IMR-90 (cell line): ENCODE data around the gene CDC73. TPM values are rescaled to one million over a fixed set of nuclear protein-coding genes. Genes with fewer than 3 reads are reported as not detected.

Experiments
- ATAC-seq: fragments of 200-7000 bp; cut with Tn5 transposase; 2 replicates; pipeline ENCODE4 v1.9.1; 2020; ENCODE audit warnings: low read depth, mild to moderate bottlenecking, moderate library complexity
- BruUV-seq: library from RNA; stranded (reverse); fragments of 400-500 nt; replicated peaks from 2 replicates; lab custom pipeline; 2021; lab: Mats Ljungman, UMichigan
- CTCF ChIA-PET: fragments of 300-600 bp; formaldehyde crosslinking; extraction: SDS; loops from one replicate; lab custom pipeline; 2021; ENCODE audit warnings: antibody characterized with exemption; lab: Yijun Ruan, JAX
- POLR2A ChIA-PET: fragments of 300-600 bp; sonication (Branson Sonifier 250); formaldehyde crosslinking; loops from one replicate; lab custom pipeline; 2022; ENCODE audit warnings: antibody characterized with exemption; ENCODE audit not compliant: unreplicated experiment; lab: Charles Lee
- DNase-seq: peaks from one replicate; pipeline ENCODE4 v3.0.0; 2013
- H2AFZ ChIP-seq: replicated peaks from 2 replicates; pipeline ENCODE3; 2013; ENCODE audit warnings: low read length, mild to moderate bottlenecking; ENCODE audit not compliant: poor library complexity
- H2AK5ac ChIP-seq: 2 replicates; pipeline ENCODE4 v1.6.1; 2013; ENCODE audit warnings: low read depth, low read length, inconsistent platforms
- H2AK9ac ChIP-seq: replicated peaks from 2 replicates; pipeline ENCODE3; 2013; ENCODE audit warnings: mild to moderate bottlenecking, low read depth, low read length, moderate library complexity; ENCODE audit not compliant: poor library complexity
- H2BK120ac ChIP-seq: 2 replicates; pipeline ENCODE4 v1.6.1; 2013; ENCODE audit warnings: low read depth, low read length, inconsistent platforms
- H2BK15ac ChIP-seq: 3 replicates; pipeline ENCODE4 v1.6.1; 2013; ENCODE audit warnings: low read depth, low read length, inconsistent platforms
- H2BK20ac ChIP-seq: 2 replicates; pipeline ENCODE4 v1.6.1; 2013; ENCODE audit warnings: low read depth, mild to moderate bottlenecking, inconsistent platforms, low read length, moderate library complexity
- H2BK5ac ChIP-seq: 2 replicates; pipeline ENCODE4 v1.6.1; 2013; ENCODE audit warnings: mild to moderate bottlenecking, low read depth, low read length, inconsistent platforms; ENCODE audit not compliant: poor library complexity, severe bottlenecking
- H3K14ac ChIP-seq: replicated peaks from 2 replicates; pipeline ENCODE4 v1.6.1; 2013; ENCODE audit warnings: low read depth, low read length, inconsistent platforms
- H3K18ac ChIP-seq: 2 replicates; pipeline ENCODE4 v1.6.1; 2013; ENCODE audit warnings: low read depth, low read length, control low read depth
- H3K23ac ChIP-seq: 2 replicates; pipeline ENCODE4 v1.6.1; 2013; ENCODE audit warnings: low read depth, low read length, inconsistent platforms
- H3K27ac ChIP-seq: 2 replicates; pipeline ENCODE4 v1.5.1; 2013; ENCODE audit warnings: mild to moderate bottlenecking, control low read depth, low read length; ENCODE audit not compliant: insufficient read depth
- H3K27me3 ChIP-seq: 2 replicates; pipeline ENCODE4 v1.6.1; 2013; ENCODE audit warnings: low read length; ENCODE audit not compliant: control insufficient read depth, insufficient read depth
- H3K36me3 ChIP-seq: 2 replicates; pipeline ENCODE4 v1.6.1; 2013; ENCODE audit warnings: low read length, mixed read lengths; ENCODE audit not compliant: control insufficient read depth, insufficient read depth
- H3K4ac ChIP-seq: 2 replicates; pipeline ENCODE4 v1.6.1; 2013; ENCODE audit warnings: low read depth, low read length, inconsistent platforms
- H3K4me1 ChIP-seq: 2 replicates; pipeline ENCODE4 v1.6.1; 2013; ENCODE audit warnings: low read length, mixed read lengths; ENCODE audit not compliant: control insufficient read depth, insufficient read depth
- H3K4me2 ChIP-seq: 2 replicates; pipeline ENCODE4 v1.6.1; 2013; ENCODE audit warnings: low read depth, mild to moderate bottlenecking, control low read depth, low read length, moderate library complexity
- H3K4me3 ChIP-seq: 2 replicates; pipeline ENCODE4 v1.5.1; 2013; ENCODE audit warnings: low read depth, mild to moderate bottlenecking, control low read depth, low read length, moderate library complexity; ENCODE audit not compliant: insufficient read depth
- H3K56ac ChIP-seq: 2 replicates; pipeline ENCODE4 v1.6.1; 2013; ENCODE audit warnings: low read length, inconsistent platforms; ENCODE audit not compliant: insufficient read depth; ENCODE audit errors: extremely low read depth
- H3K79me1 ChIP-seq, 2 experiments: 2 replicates each; pipeline ENCODE4 v1.6.1; 2013; ENCODE audit warnings: low read length in 2 of 2, inconsistent platforms in 1 of 2, low read depth in 1 of 2
- H3K9ac ChIP-seq: 2 replicates; pipeline ENCODE4 v1.6.1; 2013; ENCODE audit warnings: low read depth, low read length, control low read depth
- H3K9me1 ChIP-seq: 2 replicates; pipeline ENCODE4 v1.6.1; 2013; ENCODE audit warnings: low read length, inconsistent platforms; ENCODE audit not compliant: insufficient read depth
- H3K9me3 ChIP-seq: 2 replicates; pipeline ENCODE4 v1.6.1; 2013; ENCODE audit warnings: low read length; ENCODE audit not compliant: control insufficient read depth, insufficient read depth
- H4K20me1 ChIP-seq: 2 replicates; pipeline ENCODE4 v1.6.1; 2013; ENCODE audit warnings: low read length, inconsistent platforms; ENCODE audit not compliant: insufficient read depth
- H4K5ac ChIP-seq: 2 replicates; pipeline ENCODE4 v1.6.1; 2013; ENCODE audit warnings: mild to moderate bottlenecking, low read depth, low read length, control low read depth
- H4K8ac ChIP-seq, 2 experiments: 2 replicates each; pipeline ENCODE4 v1.6.1; 2013; ENCODE audit warnings: low read depth in 2 of 2, low read length in 2 of 2, control low read depth in 1 of 2, inconsistent platforms in 1 of 2
- H4K91ac ChIP-seq: 2 replicates; pipeline ENCODE4 v1.6.1; 2013; ENCODE audit warnings: low read depth, low read length, inconsistent platforms; ENCODE audit not compliant: insufficient read depth
- BHLHE40 ChIP-seq: fragments of 150-350 bp; IDR thresholded peaks from 2 replicates; pipeline ENCODE4 v1.6.1; 2016; ENCODE audit warnings: mild to moderate bottlenecking, low read depth, low read length
- CEBPB ChIP-seq: IDR thresholded peaks from 2 replicates; pipeline ENCODE4 v1.6.1; 2012; ENCODE audit warnings: low read depth, low read length, improper control_type of control experiment
- CHD1 ChIP-seq: IDR thresholded peaks from 2 replicates; pipeline ENCODE4 v1.6.1; 2012; ENCODE audit warnings: low read depth, low read length, improper control_type of control experiment
- FOS ChIP-seq: fragments of 150-350 bp; IDR thresholded peaks from 2 replicates; pipeline ENCODE4 v1.6.1; 2016; ENCODE audit warnings: low read depth, low read length
- MAFK ChIP-seq: IDR thresholded peaks from 2 replicates; pipeline ENCODE4 v1.6.1; 2012; ENCODE audit warnings: low read depth, low read length, improper control_type of control experiment
- MAZ ChIP-seq: IDR thresholded peaks from 2 replicates; pipeline ENCODE4 v1.6.1; 2012; ENCODE audit warnings: low read depth, mild to moderate bottlenecking, low read length, improper control_type of control experiment, moderate library complexity, borderline replicate concordance
- MXI1 ChIP-seq: IDR thresholded peaks from 2 replicates; pipeline ENCODE4 v1.6.1; 2012; ENCODE audit warnings: low read depth, mild to moderate bottlenecking, low read length, moderate library complexity, borderline replicate concordance
- NFE2L2 ChIP-seq: fragments of 150-350 bp; IDR thresholded peaks from 2 replicates; pipeline ENCODE4 v1.6.1; 2016; ENCODE audit warnings: low read depth, mild to moderate bottlenecking, low read length
- POLR2A ChIP-seq: IDR thresholded peaks from 2 replicates; pipeline ENCODE4 v1.6.1; 2012; ENCODE audit warnings: mild to moderate bottlenecking, low read depth, low read length
- RAD21 ChIP-seq: IDR thresholded peaks from 2 replicates; pipeline ENCODE4 v1.6.1; 2012; ENCODE audit warnings: low read length, improper control_type of control experiment
- RCOR1 ChIP-seq: IDR thresholded peaks from 2 replicates; pipeline ENCODE4 v1.6.1; 2012; ENCODE audit warnings: mild to moderate bottlenecking, low read length, improper control_type of control experiment; ENCODE audit not compliant: insufficient replicate concordance
- RFX5 ChIP-seq: IDR thresholded peaks from 2 replicates; pipeline ENCODE4 v1.8.0; 2012; ENCODE audit warnings: low read depth, mild to moderate bottlenecking, low read length, moderate library complexity
- SMC3 ChIP-seq: fragments of 150-350 bp; IDR thresholded peaks from 2 replicates; pipeline ENCODE4 v1.6.1; 2016; ENCODE audit warnings: low read depth, mild to moderate bottlenecking, antibody characterized with exemption, low read length, moderate library complexity
- whole genome bisulfite sequencing, 2 experiments: methylation state at CpG; one replicate each; pipeline versions ENCODE4 v1.1.5 to v1.1.7; 2013; ENCODE audit warnings: missing lambda C conversion rate in 2 of 2; ENCODE audit not compliant: insufficient read length in 1 of 2; ENCODE audit errors: extremely low coverage in 2 of 2; 5-methylcytosine and 5-hydroxymethylcytosine counted together
- dilution Hi-C: fragments of 300-500 bp; cut with HindIII; formaldehyde crosslinking; loops from one replicate; pipeline ENCODE4 v1.14.3; 2018; ENCODE audit warnings: low sequenced_read_pairs; ENCODE audit not compliant: unreplicated experiment
- in situ Hi-C: fragments of 300-500 bp; cut with MboI; formaldehyde crosslinking; loops from 3 replicates; pipeline ENCODE4 v1.14.3; 2019; ENCODE audit warnings: low sequenced_read_pairs, inconsistent platforms, mixed read lengths
- intact Hi-C: fragments of 100-400 bp; cut with micrococcal nuclease; formaldehyde crosslinking; loops from 2 replicates; pipeline ENCODE4 v1.10.0; 2022
- polyA plus RNA-seq, 3 experiments: library from polyadenylated mRNA; depleted of rRNA; stranded (reverse); fragments of >200 nt; gene quantifications; 2 replicates each; pipeline ENCODE4 v1.2.3, GENCODE V29; 2012; ENCODE audit warnings: low replicate concordance in 1 of 3
- total RNA-seq: library from RNA; depleted of rRNA; stranded (reverse); fragments of >200 nt; gene quantifications from 2 replicates; pipeline ENCODE4 v1.2.3, GENCODE V29; 2012
- TF ChIP-seq, protein P1 (sequence below): fragments of 150-350 bp; IDR thresholded peaks from 2 replicates; pipeline ENCODE4 v1.6.1; 2016; ENCODE audit warnings: low read depth, mild to moderate bottlenecking, low read length, moderate library complexity, borderline replicate concordance
- TF ChIP-seq, protein P2 (sequence below): fragments of 150-350 bp; IDR thresholded peaks from 2 replicates; pipeline ENCODE4 v1.6.1; 2017; ENCODE audit warnings: mild to moderate bottlenecking, antibody characterized with exemption, low read length, low read depth

The CDC73 gene
- total and polyA plus RNA-seq, 2 of the 4 experiments (the other 2 are of a cell fraction) = 22.1 to 29.6 TPM

DNA sequence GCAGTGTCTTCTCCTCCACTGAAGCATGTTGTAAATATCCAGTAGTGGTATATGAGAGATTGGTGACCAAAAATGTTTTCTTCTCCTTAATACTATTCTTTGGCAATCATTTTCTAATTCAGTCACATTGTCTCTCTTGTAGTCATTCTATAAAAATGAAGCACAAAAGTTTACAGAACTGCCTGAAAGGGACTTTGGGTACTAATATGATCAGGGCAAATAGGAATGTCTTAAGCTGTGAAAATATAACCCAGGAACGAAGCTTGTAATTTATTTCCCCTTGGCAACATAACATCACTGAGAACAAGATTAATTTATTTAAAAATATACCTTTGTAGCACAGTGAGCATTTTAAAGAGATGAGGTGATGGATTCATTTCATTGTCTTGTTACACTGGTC lies 59.7 kb downstream of the CDC73 start:
- peaks cover 10 to 39% of the 10 kb centered on the region in 2 experiments; a peak in 3 of 4 replicates for H3K79me1 ChIP-seq
- no peak overlapping the region for H3K27ac ChIP-seq
- H2BK5ac ChIP-seq = no peak overlapping the region
- H4K91ac ChIP-seq = no peak overlapping the region
- peaks cover 7% of the 10 kb centered on the region; the same call in 1 of the 2 replicates for H4K20me1 ChIP-seq
- H3K4ac ChIP-seq = no peak overlapping the region
- TF ChIP-seq, protein P1, sequence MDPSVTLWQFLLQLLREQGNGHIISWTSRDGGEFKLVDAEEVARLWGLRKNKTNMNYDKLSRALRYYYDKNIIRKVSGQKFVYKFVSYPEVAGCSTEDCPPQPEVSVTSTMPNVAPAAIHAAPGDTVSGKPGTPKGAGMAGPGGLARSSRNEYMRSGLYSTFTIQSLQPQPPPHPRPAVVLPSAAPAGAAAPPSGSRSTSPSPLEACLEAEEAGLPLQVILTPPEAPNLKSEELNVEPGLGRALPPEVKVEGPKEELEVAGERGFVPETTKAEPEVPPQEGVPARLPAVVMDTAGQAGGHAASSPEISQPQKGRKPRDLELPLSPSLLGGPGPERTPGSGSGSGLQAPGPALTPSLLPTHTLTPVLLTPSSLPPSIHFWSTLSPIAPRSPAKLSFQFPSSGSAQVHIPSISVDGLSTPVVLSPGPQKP = no peak
- TF ChIP-seq POLR2A (no peak), CEBPB (no peak), BHLHE40 (no peak), RCOR1 (no peak), FOS (no peak), SMC3 (no peak), CHD1 (no peak), RFX5 (no peak), MAZ (no peak), MXI1 (no peak), RAD21 (no peak), MAFK (no peak), NFE2L2 (no peak)
- TF ChIP-seq, protein P2, sequence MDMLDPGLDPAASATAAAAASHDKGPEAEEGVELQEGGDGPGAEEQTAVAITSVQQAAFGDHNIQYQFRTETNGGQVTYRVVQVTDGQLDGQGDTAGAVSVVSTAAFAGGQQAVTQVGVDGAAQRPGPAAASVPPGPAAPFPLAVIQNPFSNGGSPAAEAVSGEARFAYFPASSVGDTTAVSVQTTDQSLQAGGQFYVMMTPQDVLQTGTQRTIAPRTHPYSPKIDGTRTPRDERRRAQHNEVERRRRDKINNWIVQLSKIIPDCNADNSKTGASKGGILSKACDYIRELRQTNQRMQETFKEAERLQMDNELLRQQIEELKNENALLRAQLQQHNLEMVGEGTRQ = no peak
- no peak overlapping the region for H2AK5ac ChIP-seq
- H3K9me1 ChIP-seq = no peaks in the 10 kb centered on the region
- WGBS, 2 experiments = no CpG with 5 or more reads among the region's 1 CpG
- no peak overlapping the region for H4K5ac ChIP-seq
- dilution Hi-C loops = no loop called here
- DNase-seq (no peak), ATAC-seq (no peak)
- no peak overlapping the region for H4K8ac ChIP-seq
- no peak overlapping the region for H3K14ac ChIP-seq
- H3K23ac ChIP-seq = no peak overlapping the region
- no peak overlapping the region for H2AFZ ChIP-seq
- H2BK120ac ChIP-seq = no peak overlapping the region
- in situ Hi-C loops = loop anchor here (25.0 kb wide), 2 partner anchors 381 to 1106 kb away; no protein-coding TSS in a partner anchor
- ChIA-PET POLR2A (no interaction called here), CTCF (interaction anchor here (0.6 to 1.0 kb wide), 2 partner anchors 9 to 156 kb away, joined by 4 to 5 read pairs; no protein-coding TSS in a partner anchor)
- no peak overlapping the region for H2BK20ac ChIP-seq
- no peak overlapping the region for H3K4me2 ChIP-seq
- H3K56ac ChIP-seq = no peak overlapping the region
- H3K4me1 ChIP-seq = peaks cover 6% of the 10 kb centered on the region; the same call in 1 of the 2 replicates
- no peak overlapping the region for H2AK9ac ChIP-seq
- H3K18ac ChIP-seq = no peak overlapping the region
- no peak overlapping the region for H3K9ac ChIP-seq
- intact Hi-C loops = loop anchor here (10.0 kb wide), 3 partner anchors 383 to 963 kb away; no protein-coding TSS in a partner anchor
- BruUV-seq = no TSS peak
- no peaks in the 10 kb centered on the region for H3K27me3 ChIP-seq
- H3K4me3 ChIP-seq = no peak overlapping the region
- H3K36me3 ChIP-seq = no peaks in the 10 kb centered on the region
- H3K9me3 ChIP-seq = no peaks in the 10 kb centered on the region
- H2BK15ac ChIP-seq = no peak overlapping the region
